ENCODE measurements around the gene SERPIND1. TPM values are rescaled to one million over a fixed set of nuclear protein-coding genes. Genes with fewer than 3 reads are reported as not detected.

SERPIND1 gene
- total and polyA plus RNA-seq, 10 of the 15 experiments (the other 5 are each of a cell fraction or from before 2014, with no cell fraction given) = 0.08 to 0.85 (median 0.38) TPM; not detected in 1

DNA sequence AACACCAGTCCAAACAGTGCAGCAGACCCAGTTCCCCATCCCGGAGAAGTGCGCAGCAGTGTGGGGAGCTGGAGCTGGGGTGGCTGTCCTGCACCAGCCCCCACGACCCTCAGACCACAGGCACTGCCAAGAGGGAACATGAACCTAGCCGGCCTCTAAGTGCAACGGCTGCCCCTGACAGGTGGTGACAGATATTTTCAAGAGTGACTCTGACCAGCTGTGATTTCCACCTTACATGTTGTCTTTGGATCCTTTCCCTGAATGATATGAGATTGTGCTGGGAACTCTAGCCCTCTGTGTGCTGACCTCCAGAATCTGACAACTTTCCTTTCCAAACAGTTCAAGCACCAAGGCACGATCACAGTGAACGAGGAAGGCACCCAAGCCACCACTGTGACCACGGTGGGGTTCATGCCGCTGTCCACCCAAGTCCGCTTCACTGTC lies 12.6 kb downstream of the SERPIND1 start:
- BruUV-seq (replicated peaks) = no TSS peak
- Histone ChIP-seq H3K9ac (ENCODE audit: control insufficient read depth, insufficient read depth, low read length) (no peak overlapping the region), H3K27me3 (replicated peaks in 1 of 2; ENCODE audit: control insufficient read depth in 2 of 2, insufficient read depth in 2 of 2, low read length in 1 of 2) (no peaks in the 10 kb centered on the region), H3K4me1 (ENCODE audit: control insufficient read depth, insufficient read depth, low read length) (peaks cover 7% of the 10 kb centered on the region), H3K9me3 (replicated peaks; ENCODE audit: control insufficient read depth, insufficient read depth, low read length) (no peaks in the 10 kb centered on the region), H3K4me3 (no peak overlapping the region), H3K27ac (ENCODE audit: control insufficient read depth, insufficient read depth) (no peak overlapping the region), H3K36me3 (ENCODE audit: control insufficient read depth in 2 of 2, insufficient read depth in 2 of 2, low read length in 1 of 2) (peaks cover 2 to 16% of the 10 kb centered on the region in 2 experiments; a peak in 3 of 4 replicates), H4K20me1 (ENCODE audit: control insufficient read depth, insufficient read depth) (no peaks in the 10 kb centered on the region), H2AFZ (ENCODE audit: control insufficient read depth, low read depth, low read length) (no peak overlapping the region), H3K79me2 (ENCODE audit: control insufficient read depth, insufficient read depth, low read length) (no peaks in the 10 kb centered on the region), H3K4me2 (ENCODE audit: control insufficient read depth, insufficient read depth) (no peak overlapping the region)
- TF ChIP-seq, protein P1, sequence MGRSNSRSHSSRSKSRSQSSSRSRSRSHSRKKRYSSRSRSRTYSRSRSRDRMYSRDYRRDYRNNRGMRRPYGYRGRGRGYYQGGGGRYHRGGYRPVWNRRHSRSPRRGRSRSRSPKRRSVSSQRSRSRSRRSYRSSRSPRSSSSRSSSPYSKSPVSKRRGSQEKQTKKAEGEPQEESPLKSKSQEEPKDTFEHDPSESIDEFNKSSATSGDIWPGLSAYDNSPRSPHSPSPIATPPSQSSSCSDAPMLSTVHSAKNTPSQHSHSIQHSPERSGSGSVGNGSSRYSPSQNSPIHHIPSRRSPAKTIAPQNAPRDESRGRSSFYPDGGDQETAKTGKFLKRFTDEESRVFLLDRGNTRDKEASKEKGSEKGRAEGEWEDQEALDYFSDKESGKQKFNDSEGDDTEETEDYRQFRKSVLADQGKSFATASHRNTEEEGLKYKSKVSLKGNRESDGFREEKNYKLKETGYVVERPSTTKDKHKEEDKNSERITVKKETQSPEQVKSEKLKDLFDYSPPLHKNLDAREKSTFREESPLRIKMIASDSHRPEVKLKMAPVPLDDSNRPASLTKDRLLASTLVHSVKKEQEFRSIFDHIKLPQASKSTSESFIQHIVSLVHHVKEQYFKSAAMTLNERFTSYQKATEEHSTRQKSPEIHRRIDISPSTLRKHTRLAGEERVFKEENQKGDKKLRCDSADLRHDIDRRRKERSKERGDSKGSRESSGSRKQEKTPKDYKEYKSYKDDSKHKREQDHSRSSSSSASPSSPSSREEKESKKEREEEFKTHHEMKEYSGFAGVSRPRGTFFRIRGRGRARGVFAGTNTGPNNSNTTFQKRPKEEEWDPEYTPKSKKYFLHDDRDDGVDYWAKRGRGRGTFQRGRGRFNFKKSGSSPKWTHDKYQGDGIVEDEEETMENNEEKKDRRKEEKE (IDR thresholded peaks at IDR 0.05) = no peak
- no peak for TF ChIP-seq EED (IDR thresholded peaks at IDR 0.05; ENCODE audit: low read depth)
- TF ChIP-seq, protein P2, sequence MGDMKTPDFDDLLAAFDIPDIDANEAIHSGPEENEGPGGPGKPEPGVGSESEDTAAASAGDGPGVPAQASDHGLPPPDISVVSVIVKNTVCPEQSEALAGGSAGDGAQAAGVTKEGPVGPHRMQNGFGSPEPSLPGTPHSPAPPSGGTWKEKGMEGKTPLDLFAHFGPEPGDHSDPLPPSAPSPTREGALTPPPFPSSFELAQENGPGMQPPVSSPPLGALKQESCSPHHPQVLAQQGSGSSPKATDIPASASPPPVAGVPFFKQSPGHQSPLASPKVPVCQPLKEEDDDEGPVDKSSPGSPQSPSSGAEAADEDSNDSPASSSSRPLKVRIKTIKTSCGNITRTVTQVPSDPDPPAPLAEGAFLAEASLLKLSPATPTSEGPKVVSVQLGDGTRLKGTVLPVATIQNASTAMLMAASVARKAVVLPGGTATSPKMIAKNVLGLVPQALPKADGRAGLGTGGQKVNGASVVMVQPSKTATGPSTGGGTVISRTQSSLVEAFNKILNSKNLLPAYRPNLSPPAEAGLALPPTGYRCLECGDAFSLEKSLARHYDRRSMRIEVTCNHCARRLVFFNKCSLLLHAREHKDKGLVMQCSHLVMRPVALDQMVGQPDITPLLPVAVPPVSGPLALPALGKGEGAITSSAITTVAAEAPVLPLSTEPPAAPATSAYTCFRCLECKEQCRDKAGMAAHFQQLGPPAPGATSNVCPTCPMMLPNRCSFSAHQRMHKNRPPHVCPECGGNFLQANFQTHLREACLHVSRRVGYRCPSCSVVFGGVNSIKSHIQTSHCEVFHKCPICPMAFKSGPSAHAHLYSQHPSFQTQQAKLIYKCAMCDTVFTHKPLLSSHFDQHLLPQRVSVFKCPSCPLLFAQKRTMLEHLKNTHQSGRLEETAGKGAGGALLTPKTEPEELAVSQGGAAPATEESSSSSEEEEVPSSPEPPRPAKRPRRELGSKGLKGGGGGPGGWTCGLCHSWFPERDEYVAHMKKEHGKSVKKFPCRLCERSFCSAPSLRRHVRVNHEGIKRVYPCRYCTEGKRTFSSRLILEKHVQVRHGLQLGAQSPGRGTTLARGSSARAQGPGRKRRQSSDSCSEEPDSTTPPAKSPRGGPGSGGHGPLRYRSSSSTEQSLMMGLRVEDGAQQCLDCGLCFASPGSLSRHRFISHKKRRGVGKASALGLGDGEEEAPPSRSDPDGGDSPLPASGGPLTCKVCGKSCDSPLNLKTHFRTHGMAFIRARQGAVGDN (IDR thresholded peaks at IDR 0.05) = no peak
- TF ChIP-seq, protein P3, sequence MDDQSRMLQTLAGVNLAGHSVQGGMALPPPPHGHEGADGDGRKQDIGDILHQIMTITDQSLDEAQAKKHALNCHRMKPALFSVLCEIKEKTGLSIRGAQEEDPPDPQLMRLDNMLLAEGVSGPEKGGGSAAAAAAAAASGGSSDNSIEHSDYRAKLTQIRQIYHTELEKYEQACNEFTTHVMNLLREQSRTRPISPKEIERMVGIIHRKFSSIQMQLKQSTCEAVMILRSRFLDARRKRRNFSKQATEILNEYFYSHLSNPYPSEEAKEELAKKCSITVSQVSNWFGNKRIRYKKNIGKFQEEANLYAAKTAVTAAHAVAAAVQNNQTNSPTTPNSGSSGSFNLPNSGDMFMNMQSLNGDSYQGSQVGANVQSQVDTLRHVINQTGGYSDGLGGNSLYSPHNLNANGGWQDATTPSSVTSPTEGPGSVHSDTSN (IDR thresholded peaks at IDR 0.05; ENCODE audit: insufficient replicate concordance, low read depth, low read length) = no peak
- TF ChIP-seq, protein P4, sequence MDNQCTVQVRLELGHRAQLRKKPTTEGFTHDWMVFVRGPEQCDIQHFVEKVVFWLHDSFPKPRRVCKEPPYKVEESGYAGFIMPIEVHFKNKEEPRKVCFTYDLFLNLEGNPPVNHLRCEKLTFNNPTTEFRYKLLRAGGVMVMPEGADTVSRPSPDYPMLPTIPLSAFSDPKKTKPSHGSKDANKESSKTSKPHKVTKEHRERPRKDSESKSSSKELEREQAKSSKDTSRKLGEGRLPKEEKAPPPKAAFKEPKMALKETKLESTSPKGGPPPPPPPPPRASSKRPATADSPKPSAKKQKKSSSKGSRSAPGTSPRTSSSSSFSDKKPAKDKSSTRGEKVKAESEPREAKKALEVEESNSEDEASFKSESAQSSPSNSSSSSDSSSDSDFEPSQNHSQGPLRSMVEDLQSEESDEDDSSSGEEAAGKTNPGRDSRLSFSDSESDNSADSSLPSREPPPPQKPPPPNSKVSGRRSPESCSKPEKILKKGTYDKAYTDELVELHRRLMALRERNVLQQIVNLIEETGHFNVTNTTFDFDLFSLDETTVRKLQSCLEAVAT (IDR thresholded peaks at IDR 0.05) = no peak
- TF ChIP-seq, protein P5, sequence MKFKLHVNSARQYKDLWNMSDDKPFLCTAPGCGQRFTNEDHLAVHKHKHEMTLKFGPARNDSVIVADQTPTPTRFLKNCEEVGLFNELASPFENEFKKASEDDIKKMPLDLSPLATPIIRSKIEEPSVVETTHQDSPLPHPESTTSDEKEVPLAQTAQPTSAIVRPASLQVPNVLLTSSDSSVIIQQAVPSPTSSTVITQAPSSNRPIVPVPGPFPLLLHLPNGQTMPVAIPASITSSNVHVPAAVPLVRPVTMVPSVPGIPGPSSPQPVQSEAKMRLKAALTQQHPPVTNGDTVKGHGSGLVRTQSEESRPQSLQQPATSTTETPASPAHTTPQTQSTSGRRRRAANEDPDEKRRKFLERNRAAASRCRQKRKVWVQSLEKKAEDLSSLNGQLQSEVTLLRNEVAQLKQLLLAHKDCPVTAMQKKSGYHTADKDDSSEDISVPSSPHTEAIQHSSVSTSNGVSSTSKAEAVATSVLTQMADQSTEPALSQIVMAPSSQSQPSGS (IDR thresholded peaks at IDR 0.05; ENCODE audit: low read length) = no peak
- ChIA-PET POLR2A (no interaction called here), CTCF (interaction anchor here (1.3 to 1.5 kb wide), 3 partner anchors 29 to 45 kb away, joined by 3 read pairs; no protein-coding TSS in a partner anchor), RAD21 (ENCODE audit: unreplicated experiment) (interaction anchor here (0.6 kb wide), 1 partner anchor 1014 kb away, joined by 4 read pairs; no protein-coding TSS in a partner anchor), SMC1A (ENCODE audit: uncharacterized antibody, unreplicated experiment) (no interaction called here)
- DNase-seq (ENCODE audit: low read depth, low spot score) (no peak), FAIRE-seq (no peak), ATAC-seq (no peak)
- in situ Hi-C loops (cut with MboI) = no loop called here
- 95% methylated on average over 10 of the region's 10 CpGs for WGBS (ENCODE audit: insufficient coverage, insufficient replicate concordance, low lambda C conversion rate, missing lambda C conversion rate)
- intact Hi-C loops (cut with micrococcal nuclease; ENCODE audit: unreplicated experiment) = no loop called here

Measured in GM12878 (cell line).